GM19240 (cell line): ENCODE results near the gene NAB2.

Experiments
- DNase-seq: peaks from one replicate; pipeline ENCODE4 v3.0.0; 2011; ENCODE audit warnings: low spot score; ENCODE audit not compliant: insufficient read length

Gene NAB2

GRCh38 chr12:57133013-57133569, 44.2 kb downstream of the NAB2 start:
- DNase-seq = no peak

- DNase-seq = no peak
Observed at GRCh38 chr12:57133916-57134315, 45.0 kb downstream of the NAB2 start.

- no peak for DNase-seq
Observed at GRCh38 chr12:57134949-57135348, 46.0 kb downstream of the NAB2 start.

GRCh38 chr12:57135527-57136326, 46.8 kb downstream of the NAB2 start:
- DNase-seq = no peak

GRCh38 chr12:57138526-57139272, 49.8 kb downstream of the NAB2 start:
- no peak for DNase-seq

- no peak for DNase-seq
Observed at GRCh38 chr12:57139796-57140649, 51.1 kb downstream of the NAB2 start.

GRCh38 chr12:57141249-57141648, 52.3 kb downstream of the NAB2 start:
- no peak for DNase-seq

- no peak for DNase-seq
Observed at GRCh38 chr12:57142121-57142520, 53.2 kb downstream of the NAB2 start.

GRCh38 chr12:57142727-57143126, 53.8 kb downstream of the NAB2 start:
- DNase-seq = no peak

- no peak for DNase-seq
Observed at GRCh38 chr12:57143454-57143853, 54.5 kb downstream of the NAB2 start.
